Measurements from ENCODE around the gene MSI2. TPM values are rescaled to one million over a fixed set of nuclear protein-coding genes. Genes with fewer than 3 reads are reported as not detected.

The MSI2 gene
- total RNA-seq, 1 donor = 12.6 TPM

- TF ChIP-seq CTCF (IDR thresholded peaks at IDR 0.05; ENCODE audit: insufficient read depth, low read length) = no peak
- no peak overlapping the region for H3K4me3 ChIP-seq (ENCODE audit: low read depth, low read length)
- DNase-seq (ENCODE audit: low read depth) = no peak
Measured at GRCh38 chr17:57675427-57676387, 419.4 kb downstream of the MSI2 start.

- no peak for DNase-seq (ENCODE audit: low read depth)
- no peak overlapping the region for H3K4me3 ChIP-seq (ENCODE audit: low read depth, low read length)
- no peak for TF ChIP-seq CTCF (IDR thresholded peaks at IDR 0.05; ENCODE audit: insufficient read depth, low read length)
Measured at GRCh38 chr17:57676543-57676942, 420.2 kb downstream of the MSI2 start.

- TF ChIP-seq CTCF (IDR thresholded peaks at IDR 0.05; ENCODE audit: insufficient read depth, low read length) = no peak
- DNase-seq (ENCODE audit: low read depth) = no peak
- H3K4me3 ChIP-seq (ENCODE audit: low read depth, low read length) = no peak overlapping the region
Measured at GRCh38 chr17:57677301-57677700, 421.0 kb downstream of the MSI2 start.

- no peak overlapping the region for H3K4me3 ChIP-seq (ENCODE audit: low read depth, low read length)
- no peak for DNase-seq (ENCODE audit: low read depth)
- no peak for TF ChIP-seq CTCF (IDR thresholded peaks at IDR 0.05; ENCODE audit: insufficient read depth, low read length)
Measured at GRCh38 chr17:57677858-57678257, 421.5 kb downstream of the MSI2 start.

- no peak for TF ChIP-seq CTCF (IDR thresholded peaks at IDR 0.05; ENCODE audit: insufficient read depth, low read length)
- no peak overlapping the region for H3K4me3 ChIP-seq (ENCODE audit: low read depth, low read length)
- DNase-seq (ENCODE audit: low read depth) = no peak
Measured at GRCh38 chr17:57678393-57678792, 422.1 kb downstream of the MSI2 start.

GRCh38 chr17:57679356-57679755 is 423.0 kb downstream of the MSI2 start:
- TF ChIP-seq CTCF (IDR thresholded peaks at IDR 0.05; ENCODE audit: insufficient read depth, low read length) = no peak
- DNase-seq (ENCODE audit: low read depth) = no peak
- no peak overlapping the region for H3K4me3 ChIP-seq (ENCODE audit: low read depth, low read length)

Data from fibroblast of the aortic adventitia (primary cell).